ENCODE measurements around the gene ACADL. TPM values are rescaled to one million over a fixed set of nuclear protein-coding genes. Genes with fewer than 3 reads are reported as not detected.
"Not testable (repeated sequence)": the region's sequence is repeated elsewhere in the genome, so short reads cannot be mapped to it uniquely, and the experiment has no call there.

ACADL gene
- total RNA-seq, 1 donor = not detected

GRCh38 chr2:210181033-210181605 is 44.1 kb downstream of the ACADL start:
- H3K27me3 ChIP-seq (ENCODE audit: insufficient read depth, low read length); H3K4me2 ChIP-seq (ENCODE audit: insufficient read depth, low read length); H3K79me2 ChIP-seq (ENCODE audit: insufficient read depth, low read length); H3K36me3 ChIP-seq (ENCODE audit: insufficient read depth, low read length); H3K4me1 ChIP-seq (ENCODE audit: insufficient read depth, low read length); H3K9me3 ChIP-seq (ENCODE audit: low read depth, low read length); H4K20me1 ChIP-seq (ENCODE audit: insufficient read depth, low read length); H2AFZ ChIP-seq (ENCODE audit: low read length); H3K4me3 ChIP-seq (ENCODE audit: insufficient read depth, low read length); DNase-seq (ENCODE audit: insufficient read length, low spot score, missing footprints); H3K27ac ChIP-seq (ENCODE audit: low read depth, low read length): not testable (repeated sequence)

- no peak overlapping the region for H3K4me3 ChIP-seq (ENCODE audit: insufficient read depth, low read length)
- peaks cover 3% of the 10 kb centered on the region for H3K27me3 ChIP-seq (ENCODE audit: insufficient read depth, low read length)
- H3K4me1 ChIP-seq (ENCODE audit: insufficient read depth, low read length) = no peaks in the 10 kb centered on the region
- no peaks in the 10 kb centered on the region for H3K79me2 ChIP-seq (ENCODE audit: insufficient read depth, low read length)
- no peaks in the 10 kb centered on the region for H3K36me3 ChIP-seq (ENCODE audit: insufficient read depth, low read length)
- no peaks in the 10 kb centered on the region for H3K9me3 ChIP-seq (ENCODE audit: low read depth, low read length)
- no peaks in the 10 kb centered on the region for H4K20me1 ChIP-seq (ENCODE audit: insufficient read depth, low read length)
- TF ChIP-seq CTCF (IDR thresholded peaks at IDR 0.05; ENCODE audit: extremely low read depth, low read depth, low read length) = no peak
- no peak overlapping the region for H3K27ac ChIP-seq (ENCODE audit: low read depth, low read length)
- H2AFZ ChIP-seq (ENCODE audit: low read length) = no peak overlapping the region
- DNase-seq (ENCODE audit: insufficient read length, low spot score, missing footprints) = no peak
- no peak overlapping the region for H3K4me2 ChIP-seq (ENCODE audit: insufficient read depth, low read length)
Measured at GRCh38 chr2:210180477-210180876, 44.8 kb downstream of the ACADL start.

GRCh38 chr2:210179351-210179990 is 45.8 kb downstream of the ACADL start:
- no peaks in the 10 kb centered on the region for H3K9me3 ChIP-seq (ENCODE audit: low read depth, low read length)
- no peaks in the 10 kb centered on the region for H3K36me3 ChIP-seq (ENCODE audit: insufficient read depth, low read length)
- no peak for DNase-seq (ENCODE audit: insufficient read length, low spot score, missing footprints)
- TF ChIP-seq CTCF (IDR thresholded peaks at IDR 0.05; ENCODE audit: extremely low read depth, low read depth, low read length) = no peak
- H3K4me1 ChIP-seq (ENCODE audit: insufficient read depth, low read length) = no peaks in the 10 kb centered on the region
- no peak overlapping the region for H3K4me3 ChIP-seq (ENCODE audit: insufficient read depth, low read length)
- no peaks in the 10 kb centered on the region for H3K79me2 ChIP-seq (ENCODE audit: insufficient read depth, low read length)
- no peak overlapping the region for H2AFZ ChIP-seq (ENCODE audit: low read length)
- H3K27me3 ChIP-seq (ENCODE audit: insufficient read depth, low read length) = peaks cover 3% of the 10 kb centered on the region
- H4K20me1 ChIP-seq (ENCODE audit: insufficient read depth, low read length) = no peaks in the 10 kb centered on the region
- H3K4me2 ChIP-seq (ENCODE audit: insufficient read depth, low read length) = no peak overlapping the region
- no peak overlapping the region for H3K27ac ChIP-seq (ENCODE audit: low read depth, low read length)

GRCh38 chr2:210177769-210178168 is 47.5 kb downstream of the ACADL start:
- H3K4me1 ChIP-seq (ENCODE audit: insufficient read depth, low read length) = no peaks in the 10 kb centered on the region
- peaks cover 3% of the 10 kb centered on the region for H3K27me3 ChIP-seq (ENCODE audit: insufficient read depth, low read length)
- no peak overlapping the region for H3K27ac ChIP-seq (ENCODE audit: low read depth, low read length)
- no peaks in the 10 kb centered on the region for H3K9me3 ChIP-seq (ENCODE audit: low read depth, low read length)
- no peak overlapping the region for H3K4me3 ChIP-seq (ENCODE audit: insufficient read depth, low read length)
- H3K4me2 ChIP-seq (ENCODE audit: insufficient read depth, low read length) = no peak overlapping the region
- TF ChIP-seq CTCF (IDR thresholded peaks at IDR 0.05; ENCODE audit: extremely low read depth, low read depth, low read length) = no peak
- DNase-seq (ENCODE audit: insufficient read length, low spot score, missing footprints) = no peak
- no peak overlapping the region for H2AFZ ChIP-seq (ENCODE audit: low read length)
- H3K79me2 ChIP-seq (ENCODE audit: insufficient read depth, low read length) = no peaks in the 10 kb centered on the region
- no peaks in the 10 kb centered on the region for H3K36me3 ChIP-seq (ENCODE audit: insufficient read depth, low read length)
- H4K20me1 ChIP-seq (ENCODE audit: insufficient read depth, low read length) = no peaks in the 10 kb centered on the region

GRCh38 chr2:210177115-210177514 is 48.1 kb downstream of the ACADL start:
- H3K4me3 ChIP-seq (ENCODE audit: insufficient read depth, low read length); H2AFZ ChIP-seq (ENCODE audit: low read length); H3K27me3 ChIP-seq (ENCODE audit: insufficient read depth, low read length); H3K79me2 ChIP-seq (ENCODE audit: insufficient read depth, low read length); H3K9me3 ChIP-seq (ENCODE audit: low read depth, low read length); H3K4me2 ChIP-seq (ENCODE audit: insufficient read depth, low read length); H3K36me3 ChIP-seq (ENCODE audit: insufficient read depth, low read length); H3K4me1 ChIP-seq (ENCODE audit: insufficient read depth, low read length); H3K27ac ChIP-seq (ENCODE audit: low read depth, low read length); H4K20me1 ChIP-seq (ENCODE audit: insufficient read depth, low read length); DNase-seq (ENCODE audit: insufficient read length, low spot score, missing footprints): not testable (repeated sequence)

Measured in osteoblast (primary cell).